ENCODE data around the gene PTOV1. TPM values are rescaled to one million over a fixed set of nuclear protein-coding genes. Genes with fewer than 3 reads are reported as not detected.
A peak's percentile ranks its signal among the peaks of the same experiment; 100 is the strongest.

The PTOV1 gene
- total and polyA plus RNA-seq, 4 donors = 38.0 to 52.3 (median 41.3) TPM

- H3K36me3 ChIP-seq (ENCODE audit: control insufficient read depth in 4 of 4, insufficient read depth in 3 of 4, low read depth in 1 of 4, low read length in 3 of 4) = peaks cover 15 to 24% (median 23%) of the 10 kb centered on the region in 4 donors
- DNase-seq (ENCODE audit: low spot score) = peak; percentile 95
- TF ChIP-seq YY1 (IDR thresholded peaks at IDR 0.05) (peak; percentile 98), RXRA (IDR thresholded peaks at IDR 0.05) (peak; percentile 60 to 68), TAF1 (conservative IDR thresholded peaks at IDR 0.05) (no peak), SP1 (IDR thresholded peaks at IDR 0.05) (peak; percentile 66), CTCF (IDR thresholded peaks at IDR 0.05; ENCODE audit: low read depth, low read length, missing input control) (no peak), FOXA2 (IDR thresholded peaks at IDR 0.05) (peak; percentile 75), EGR1 (IDR thresholded peaks at IDR 0.05; ENCODE audit: low read depth in 2 of 2) (peak; percentile 72 to 88), NR2F2 (IDR thresholded peaks at IDR 0.05) (peak; percentile 47), FOXA1 (IDR thresholded peaks at IDR 0.05) (peak; percentile 87), RAD21 (IDR thresholded peaks at IDR 0.05) (no peak), GABPA (IDR thresholded peaks at IDR 0.05 in 1 of 2, conservative IDR thresholded peaks at IDR 0.05 in 1 of 2) (peak; percentile 82 to 93), HNF4A (conservative IDR thresholded peaks at IDR 0.05) (peak; percentile 11 to 26), JUND (IDR thresholded peaks at IDR 0.05) (peak; percentile 53 to 90), HNF4G (IDR thresholded peaks at IDR 0.05) (no peak), ATF3 (IDR thresholded peaks at IDR 0.05) (peak; percentile 72), REST (IDR thresholded peaks at IDR 0.05) (no peak)
- TF ChIP-seq, protein P1, sequence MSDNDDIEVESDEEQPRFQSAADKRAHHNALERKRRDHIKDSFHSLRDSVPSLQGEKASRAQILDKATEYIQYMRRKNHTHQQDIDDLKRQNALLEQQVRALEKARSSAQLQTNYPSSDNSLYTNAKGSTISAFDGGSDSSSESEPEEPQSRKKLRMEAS (IDR thresholded peaks at IDR 0.05) = peak; percentile 98
- TF ChIP-seq, protein P2, sequence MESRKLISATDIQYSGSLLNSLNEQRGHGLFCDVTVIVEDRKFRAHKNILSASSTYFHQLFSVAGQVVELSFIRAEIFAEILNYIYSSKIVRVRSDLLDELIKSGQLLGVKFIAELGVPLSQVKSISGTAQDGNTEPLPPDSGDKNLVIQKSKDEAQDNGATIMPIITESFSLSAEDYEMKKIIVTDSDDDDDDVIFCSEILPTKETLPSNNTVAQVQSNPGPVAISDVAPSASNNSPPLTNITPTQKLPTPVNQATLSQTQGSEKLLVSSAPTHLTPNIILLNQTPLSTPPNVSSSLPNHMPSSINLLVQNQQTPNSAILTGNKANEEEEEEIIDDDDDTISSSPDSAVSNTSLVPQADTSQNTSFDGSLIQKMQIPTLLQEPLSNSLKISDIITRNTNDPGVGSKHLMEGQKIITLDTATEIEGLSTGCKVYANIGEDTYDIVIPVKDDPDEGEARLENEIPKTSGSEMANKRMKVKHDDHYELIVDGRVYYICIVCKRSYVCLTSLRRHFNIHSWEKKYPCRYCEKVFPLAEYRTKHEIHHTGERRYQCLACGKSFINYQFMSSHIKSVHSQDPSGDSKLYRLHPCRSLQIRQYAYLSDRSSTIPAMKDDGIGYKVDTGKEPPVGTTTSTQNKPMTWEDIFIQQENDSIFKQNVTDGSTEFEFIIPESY (IDR thresholded peaks at IDR 0.05) = peak; percentile 87
- no peaks in the 10 kb centered on the region for H3K9me3 ChIP-seq (ENCODE audit: control insufficient read depth in 4 of 4, low read length in 3 of 4)
- peaks cover 2 to 37% (median 23%) of the 10 kb centered on the region in 4 donors for H3K4me1 ChIP-seq (ENCODE audit: control insufficient read depth in 4 of 4, insufficient read depth in 4 of 4, low read length in 3 of 4)
- H3K9ac ChIP-seq (ENCODE audit: low read depth in 1 of 2, low read length in 2 of 2) = peak within 1 kb of the TSS; percentile 93 to 100
- H3K27ac ChIP-seq (ENCODE audit: low read depth in 1 of 2, low read length in 2 of 2) = peak within 1 kb of the TSS; percentile 92 to 97
- H3K27me3 ChIP-seq (ENCODE audit: control insufficient read depth in 4 of 4, insufficient read depth in 4 of 4, low read length in 3 of 4) = no peaks in the 10 kb centered on the region
- WGBS = under 1% methylated on average over 61 of the region's 61 CpGs
- H3K4me3 ChIP-seq (ENCODE audit: low read depth in 1 of 3, low read length in 3 of 3) = peak within 1 kb of the TSS; percentile 88 to 93 (median 89)
These were observed 26.3 kb downstream of the PTOV1 start, which contains the start of the genes AKT1S1 and TBC1D17 for GRCh38 chr19:49877020-49877878. TSS of gene AKT1S1 (minus strand) at chr19:49877355. CDS start at chr19:49873295, 4,060 bp downstream. TSS of gene TBC1D17 (plus strand) at chr19:49877702. CDS start at chr19:49877724, 22 bp downstream.
